Upper lobe of left lung (tissue), 4 donors: ENCODE results near the gene FGF3.

Source experiments
- CTCF ChIP-seq, 6 experiments: fragments of 450-650 bp in 4 of 6; fragments of 200-600 bp in 2 of 6; sonication (generic) in 2 of 6; IDR thresholded peaks; one replicate each; pipeline ENCODE4 v1.5.1; 2016 to 2019; ENCODE audit warnings: antibody characterized with exemption in 6 of 6
- EP300 ChIP-seq, 4 donors: sonication (generic); formaldehyde crosslinking; IDR thresholded peaks; one replicate each; pipeline ENCODE4 v1.5.1; 2017; ENCODE audit warnings: antibody characterized with exemption in 4 of 4, control low read depth in 2 of 4
- POLR2A ChIP-seq, 4 donors: fragments of 450-650 bp; IDR thresholded peaks; one replicate each; pipeline ENCODE4 v1.5.1; 2016 to 2017; ENCODE audit warnings: antibody characterized with exemption in 4 of 4, mild to moderate bottlenecking in 2 of 4
- POLR2AphosphoS5 ChIP-seq, 2 donors: sonication (generic); formaldehyde crosslinking; IDR thresholded peaks; one replicate each; pipeline ENCODE4 v1.5.1; 2017; ENCODE audit warnings: antibody characterized with exemption in 2 of 2

- no peak for TF ChIP-seq POLR2A (IDR thresholded peaks at IDR 0.05)
- no peak for TF ChIP-seq CTCF (IDR thresholded peaks at IDR 0.05)
- TF ChIP-seq POLR2AphosphoS5 (IDR thresholded peaks at IDR 0.05), result no peak
- TF ChIP-seq EP300 (IDR thresholded peaks at IDR 0.05), result no peak
Observed at GRCh38 chr11:69836401-69836800, 17.2 kb upstream of the FGF3 start.
